22Rv1 (cell line): ENCODE results near the gene PRR3.

Experiments
- ZFX ChIP-seq: fragments of 450-650 bp; IDR thresholded peaks from 2 replicates; pipeline ENCODE4 v1.6.1; 2017; ENCODE audit warnings: antibody characterized with exemption, borderline replicate concordance
- TF ChIP-seq, protein P1 (sequence below): fragments of 450-650 bp; IDR thresholded peaks from 2 replicates; pipeline ENCODE4 v1.5.1; 2017; ENCODE audit warnings: mild to moderate bottlenecking

DNA sequence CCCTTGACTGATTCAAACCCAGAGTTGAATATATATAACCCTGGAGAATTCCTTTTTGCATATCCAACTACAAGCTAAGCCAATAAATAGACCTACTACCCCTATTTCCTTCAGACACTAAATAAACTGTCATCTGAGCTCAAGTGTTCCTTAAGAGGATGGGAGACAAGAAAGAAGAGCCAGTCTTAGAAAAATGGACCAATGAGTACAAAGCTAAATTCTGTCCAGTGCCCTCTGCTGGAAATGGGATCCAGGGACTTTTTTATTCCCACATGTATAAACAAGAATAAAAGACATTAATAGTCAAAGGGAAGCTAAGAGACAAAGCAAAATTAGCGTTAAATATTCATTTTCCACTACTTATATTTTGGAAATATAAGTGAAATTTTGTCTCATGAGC, 55.1 kb downstream of the PRR3 start:
- TF ChIP-seq, protein P1, sequence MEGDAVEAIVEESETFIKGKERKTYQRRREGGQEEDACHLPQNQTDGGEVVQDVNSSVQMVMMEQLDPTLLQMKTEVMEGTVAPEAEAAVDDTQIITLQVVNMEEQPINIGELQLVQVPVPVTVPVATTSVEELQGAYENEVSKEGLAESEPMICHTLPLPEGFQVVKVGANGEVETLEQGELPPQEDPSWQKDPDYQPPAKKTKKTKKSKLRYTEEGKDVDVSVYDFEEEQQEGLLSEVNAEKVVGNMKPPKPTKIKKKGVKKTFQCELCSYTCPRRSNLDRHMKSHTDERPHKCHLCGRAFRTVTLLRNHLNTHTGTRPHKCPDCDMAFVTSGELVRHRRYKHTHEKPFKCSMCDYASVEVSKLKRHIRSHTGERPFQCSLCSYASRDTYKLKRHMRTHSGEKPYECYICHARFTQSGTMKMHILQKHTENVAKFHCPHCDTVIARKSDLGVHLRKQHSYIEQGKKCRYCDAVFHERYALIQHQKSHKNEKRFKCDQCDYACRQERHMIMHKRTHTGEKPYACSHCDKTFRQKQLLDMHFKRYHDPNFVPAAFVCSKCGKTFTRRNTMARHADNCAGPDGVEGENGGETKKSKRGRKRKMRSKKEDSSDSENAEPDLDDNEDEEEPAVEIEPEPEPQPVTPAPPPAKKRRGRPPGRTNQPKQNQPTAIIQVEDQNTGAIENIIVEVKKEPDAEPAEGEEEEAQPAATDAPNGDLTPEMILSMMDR: peak; percentile 61
- no peak for TF ChIP-seq ZFX
